B cell (primary cell): ENCODE results near the gene MRTFA.

Experiments used
- CTCF ChIP-seq: fragments of 200-600 bp; IDR thresholded peaks from one replicate; pipeline ENCODE4 v1.8.0; 2022; ENCODE audit warnings: antibody characterized with exemption, mild to moderate bottlenecking
- EZH2 ChIP-seq: IDR thresholded peaks from 2 replicates; pipeline ENCODE4 v1.6.1; 2012; ENCODE audit warnings: borderline replicate concordance, low read depth, mild to moderate bottlenecking, moderate library complexity, low read length; ENCODE audit not compliant: insufficient read depth, poor library complexity, severe bottlenecking

- no peak for TF ChIP-seq EZH2
- no peak for TF ChIP-seq CTCF
Observed at GRCh38 chr22:40665312-40665711, 28.8 kb upstream of the MRTFA start.
